GM12801 (cell line): ENCODE measurements around the gene PARS2.

Source experiments
- CTCF ChIP-seq: IDR thresholded peaks from one replicate; pipeline ENCODE4 v1.5.1; 2011; ENCODE audit warnings: control low read depth; ENCODE audit not compliant: insufficient read length; ENCODE audit errors: extremely low read depth

The PARS2 gene

DNA sequence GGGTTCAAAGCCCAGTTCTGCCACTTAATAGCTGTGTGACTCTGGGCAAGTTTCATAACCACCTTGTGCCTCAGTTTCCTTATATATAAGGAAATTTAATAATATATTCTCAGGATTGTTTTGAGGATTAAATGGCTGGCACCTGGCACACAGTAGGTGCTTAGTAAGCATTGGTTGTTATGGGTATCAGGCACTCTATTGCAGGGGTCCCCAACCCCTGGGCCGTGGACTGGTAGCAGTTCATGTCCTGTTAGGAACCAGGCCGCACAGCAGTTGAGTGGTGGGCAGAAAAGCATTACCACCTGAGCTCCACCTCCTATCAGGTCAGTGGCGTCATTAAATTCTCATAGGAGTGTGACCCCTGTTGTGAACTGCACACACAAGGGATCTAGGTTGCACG lies 18.5 kb downstream of the PARS2 start:
- TF ChIP-seq CTCF, result no peak

DNA sequence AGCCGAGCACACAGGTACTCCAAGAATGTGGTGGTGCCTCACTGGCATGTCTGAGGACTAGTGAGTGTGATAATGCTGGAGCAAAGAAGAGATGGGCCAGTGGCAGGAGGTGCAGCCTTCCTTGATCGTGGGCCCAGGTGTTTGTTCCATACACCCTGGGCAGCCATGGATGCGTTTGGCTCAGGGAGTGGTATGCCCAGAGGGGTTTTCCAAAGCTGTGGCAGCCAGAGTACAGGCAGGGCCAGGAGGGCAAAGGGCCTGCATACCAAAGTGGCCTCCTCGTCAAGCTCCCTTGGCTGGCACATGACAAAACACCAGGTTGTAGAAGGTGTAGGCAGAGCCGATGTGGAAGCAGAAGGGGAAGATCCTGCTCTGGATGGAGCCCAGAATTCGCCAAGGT lies 19.0 kb downstream of the PARS2 start:
- no peak for TF ChIP-seq CTCF

- TF ChIP-seq CTCF, result no peak
These were observed 19.6 kb downstream of the PARS2 start for GRCh38 chr1:54744696-54745095.

- TF ChIP-seq CTCF, result no peak
These were observed 20.7 kb downstream of the PARS2 start for GRCh38 chr1:54743416-54744226.

- TF ChIP-seq CTCF, result no peak
These were observed 22.0 kb downstream of the PARS2 start for GRCh38 chr1:54742282-54742681.

DNA sequence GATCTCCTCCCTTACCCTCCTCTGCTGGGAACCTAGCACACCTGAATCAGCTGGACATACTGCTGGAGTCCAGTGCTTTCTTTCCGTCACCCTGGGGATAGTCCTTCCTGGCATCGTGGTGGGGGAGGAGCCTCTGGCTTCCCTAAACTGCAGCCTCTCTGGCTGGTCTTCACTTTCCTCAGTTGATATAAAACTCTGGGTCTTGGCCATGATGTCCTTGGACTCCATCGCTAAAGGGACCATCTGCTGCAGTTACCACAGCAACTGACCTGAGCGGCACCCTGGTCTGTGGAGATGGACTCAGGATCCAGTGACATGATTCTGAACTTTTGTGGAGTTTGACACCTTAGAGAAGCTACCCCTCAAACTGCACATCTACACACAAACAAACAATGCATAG lies 22.8 kb downstream of the PARS2 start:
- TF ChIP-seq CTCF, result no peak

GRCh38 chr1:54738244-54738643 lies 26.1 kb downstream of the PARS2 start:
- no peak for TF ChIP-seq CTCF
